ENCODE measurements around the gene PTH1R.

Gene PTH1R

DNA sequence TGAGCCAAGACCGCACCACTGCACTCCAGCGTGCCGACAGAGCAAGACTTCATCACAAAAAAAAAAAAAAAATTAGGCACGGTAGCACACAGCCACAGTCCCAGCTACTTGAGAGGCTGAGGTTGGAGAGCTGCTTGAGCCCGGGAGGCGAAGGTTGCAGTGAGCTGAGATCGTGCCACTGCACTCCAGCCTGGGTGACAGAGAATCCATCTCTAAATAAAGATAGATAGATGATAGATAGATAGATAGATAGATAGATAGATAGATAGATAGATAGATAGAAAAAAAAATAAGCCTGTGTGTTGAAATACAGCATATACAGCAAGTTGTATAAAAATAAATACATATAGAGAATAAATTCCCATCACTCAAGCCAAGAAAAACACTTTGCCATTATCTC is 37.3 kb downstream of the PTH1R start:
- H3K4me1 Mint-ChIP-seq: no peaks in the 10 kb centered on the region
- DNase-seq: no peak
- peaks cover 24% of the 10 kb centered on the region for H3K9me3 Mint-ChIP-seq
- H3K36me3 Mint-ChIP-seq (ENCODE audit: low read depth): peaks cover 62% of the 10 kb centered on the region
- TF ChIP-seq, protein P1, sequence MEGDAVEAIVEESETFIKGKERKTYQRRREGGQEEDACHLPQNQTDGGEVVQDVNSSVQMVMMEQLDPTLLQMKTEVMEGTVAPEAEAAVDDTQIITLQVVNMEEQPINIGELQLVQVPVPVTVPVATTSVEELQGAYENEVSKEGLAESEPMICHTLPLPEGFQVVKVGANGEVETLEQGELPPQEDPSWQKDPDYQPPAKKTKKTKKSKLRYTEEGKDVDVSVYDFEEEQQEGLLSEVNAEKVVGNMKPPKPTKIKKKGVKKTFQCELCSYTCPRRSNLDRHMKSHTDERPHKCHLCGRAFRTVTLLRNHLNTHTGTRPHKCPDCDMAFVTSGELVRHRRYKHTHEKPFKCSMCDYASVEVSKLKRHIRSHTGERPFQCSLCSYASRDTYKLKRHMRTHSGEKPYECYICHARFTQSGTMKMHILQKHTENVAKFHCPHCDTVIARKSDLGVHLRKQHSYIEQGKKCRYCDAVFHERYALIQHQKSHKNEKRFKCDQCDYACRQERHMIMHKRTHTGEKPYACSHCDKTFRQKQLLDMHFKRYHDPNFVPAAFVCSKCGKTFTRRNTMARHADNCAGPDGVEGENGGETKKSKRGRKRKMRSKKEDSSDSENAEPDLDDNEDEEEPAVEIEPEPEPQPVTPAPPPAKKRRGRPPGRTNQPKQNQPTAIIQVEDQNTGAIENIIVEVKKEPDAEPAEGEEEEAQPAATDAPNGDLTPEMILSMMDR (IDR thresholded peaks at IDR 0.05): no peak
- H3K27ac Mint-ChIP-seq: no peak overlapping the region
- H3K27me3 Mint-ChIP-seq (ENCODE audit: low read depth, poor library complexity): no peaks in the 10 kb centered on the region
- no peak overlapping the region for H3K4me3 Mint-ChIP-seq

- Mint-ChIP-seq H3K4me3 (no peak overlapping the region), H3K9me3 (peaks cover 28% of the 10 kb centered on the region), H3K4me1 (no peaks in the 10 kb centered on the region), H3K27ac (no peak overlapping the region), H3K27me3 (ENCODE audit: low read depth, poor library complexity) (no peaks in the 10 kb centered on the region), H3K36me3 (ENCODE audit: low read depth) (peaks cover 67% of the 10 kb centered on the region)
- DNase-seq: no peak
- TF ChIP-seq, protein P1 (IDR thresholded peaks at IDR 0.05): no peak
Observed at GRCh38 chr3:46915297-46915822, 37.8 kb downstream of the PTH1R start.

- DNase-seq: no peak
- Mint-ChIP-seq H3K27ac (peak overlapping the region; percentile 59), H3K9me3 (peaks cover 28% of the 10 kb centered on the region), H3K27me3 (ENCODE audit: low read depth, poor library complexity) (peaks cover 3% of the 10 kb centered on the region), H3K4me3 (no peak overlapping the region), H3K36me3 (ENCODE audit: low read depth) (peaks cover 74% of the 10 kb centered on the region), H3K4me1 (no peaks in the 10 kb centered on the region)
- TF ChIP-seq, protein P1 (IDR thresholded peaks at IDR 0.05): no peak
Observed at GRCh38 chr3:46916278-46916677, 38.8 kb downstream of the PTH1R start.

DNA sequence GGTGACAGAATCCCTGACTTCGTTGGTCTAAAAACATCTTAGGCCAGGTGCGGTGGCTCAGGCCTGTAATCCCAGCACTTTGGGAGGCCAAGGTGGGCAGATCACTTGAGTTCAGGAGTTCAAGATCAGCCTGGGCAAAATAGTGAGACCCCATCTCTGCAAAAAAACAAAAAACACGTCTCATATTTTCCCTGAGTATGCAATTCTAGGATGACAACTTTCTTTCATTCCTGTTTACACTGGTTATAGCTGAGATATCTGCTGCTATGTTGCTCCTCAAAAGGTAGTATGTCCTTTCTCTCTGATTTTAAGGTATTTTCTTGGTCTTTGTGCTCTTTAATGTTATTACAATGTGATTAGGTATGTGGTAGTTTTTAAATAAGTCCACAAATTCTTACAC is 39.3 kb downstream of the PTH1R start:
- Mint-ChIP-seq H3K9me3 (peaks cover 28% of the 10 kb centered on the region), H3K4me1 (no peaks in the 10 kb centered on the region), H3K27me3 (ENCODE audit: low read depth, poor library complexity) (peaks cover 3% of the 10 kb centered on the region), H3K36me3 (ENCODE audit: low read depth) (peaks cover 79% of the 10 kb centered on the region), H3K4me3 (no peak overlapping the region), H3K27ac (no peak overlapping the region)
- TF ChIP-seq, protein P1 (IDR thresholded peaks at IDR 0.05): no peak
- no peak for DNase-seq

DNA sequence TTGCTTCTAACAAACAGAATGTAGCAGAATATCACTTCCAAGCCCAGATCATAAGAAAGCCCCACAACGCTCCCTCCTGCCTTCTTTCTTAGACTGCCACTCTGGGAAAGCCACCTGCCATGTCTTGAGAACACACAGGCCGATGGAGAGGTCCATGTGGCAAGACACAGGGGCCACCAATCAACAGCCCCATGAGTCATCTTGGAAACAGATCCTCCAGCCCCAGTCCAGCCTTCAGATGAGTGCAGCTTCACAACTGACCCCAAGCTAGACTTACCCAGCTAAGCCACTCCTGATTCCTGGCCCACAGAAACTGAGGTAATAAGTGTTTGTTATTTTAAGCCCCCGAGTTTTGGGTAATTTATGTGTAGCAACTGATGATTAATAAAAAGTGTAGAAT is 39.7 kb downstream of the PTH1R start:
- peaks cover 28% of the 10 kb centered on the region for H3K9me3 Mint-ChIP-seq
- no peaks in the 10 kb centered on the region for H3K4me1 Mint-ChIP-seq
- H3K36me3 Mint-ChIP-seq (ENCODE audit: low read depth): peaks cover 79% of the 10 kb centered on the region
- no peak overlapping the region for H3K4me3 Mint-ChIP-seq
- peaks cover 3% of the 10 kb centered on the region for H3K27me3 Mint-ChIP-seq (ENCODE audit: low read depth, poor library complexity)
- no peak for DNase-seq
- no peak overlapping the region for H3K27ac Mint-ChIP-seq
- TF ChIP-seq, protein P1 (IDR thresholded peaks at IDR 0.05): no peak

DNA sequence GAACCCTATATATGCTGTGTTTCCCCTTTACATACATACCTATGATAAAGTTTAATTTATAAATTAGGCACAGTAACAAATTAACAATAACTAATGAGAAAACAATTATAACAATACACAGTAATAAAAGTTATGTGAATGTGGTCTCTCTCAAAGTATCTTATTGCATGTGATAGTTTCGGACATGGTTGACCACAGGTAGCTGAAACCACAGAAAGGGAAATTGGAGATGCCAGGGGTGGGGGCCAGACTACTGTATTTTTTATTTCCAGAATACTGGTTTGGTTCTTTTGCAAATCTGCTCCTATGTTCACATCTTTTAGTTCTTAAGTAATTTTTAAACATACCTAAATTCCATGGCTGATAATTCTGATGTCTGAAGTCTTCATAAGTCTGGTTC is 40.7 kb downstream of the PTH1R start:
- peaks cover 28% of the 10 kb centered on the region for H3K9me3 Mint-ChIP-seq
- H3K36me3 Mint-ChIP-seq (ENCODE audit: low read depth): peaks cover 72% of the 10 kb centered on the region
- TF ChIP-seq, protein P1 (IDR thresholded peaks at IDR 0.05): no peak
- no peak for DNase-seq
- peaks cover 3% of the 10 kb centered on the region for H3K27me3 Mint-ChIP-seq (ENCODE audit: low read depth, poor library complexity)
- H3K4me1 Mint-ChIP-seq: no peaks in the 10 kb centered on the region
- H3K27ac Mint-ChIP-seq: no peak overlapping the region
- H3K4me3 Mint-ChIP-seq: no peak overlapping the region
